ENCODE measurements around the gene PIK3R6.

DNA sequence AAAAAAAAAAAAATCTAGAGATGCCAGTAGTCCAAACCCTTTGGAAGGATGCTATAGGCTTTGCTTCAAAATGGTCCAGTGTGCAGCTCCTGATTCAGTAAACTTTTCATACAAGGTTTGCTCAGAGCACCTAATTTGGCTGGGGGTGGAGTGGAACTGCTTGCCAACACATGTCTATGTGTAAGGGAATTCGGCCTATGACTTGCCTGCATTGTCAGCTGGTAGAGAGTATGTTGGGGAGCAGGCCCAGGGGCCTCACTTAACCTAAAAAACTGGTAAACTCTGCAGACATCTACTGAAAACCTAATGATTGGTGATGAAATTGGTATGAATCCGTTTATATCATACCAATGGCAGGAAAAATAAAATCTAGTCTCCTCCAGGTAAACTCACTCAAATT lies 66.8 kb downstream of the PIK3R6 start:
- TF ChIP-seq CTCF (optimal IDR thresholded peaks at IDR 0.05 in 1 of 3, IDR thresholded peaks at IDR 0.05 in 1 of 3, conservative IDR thresholded peaks at IDR 0.05 in 1 of 3; ENCODE audit: extremely low read depth in 1 of 3, insufficient read depth in 2 of 3, low read length in 3 of 3): no peak
- TF ChIP-seq EZH2 (IDR thresholded peaks at IDR 0.05; ENCODE audit: low read length): no peak
